DND-41 (cell line): ENCODE data around the gene GPER1.

Source experiments
- CTCF ChIP-seq: IDR thresholded peaks from 2 replicates; pipeline ENCODE4 v1.5.1; 2012; ENCODE audit warnings: borderline replicate concordance, low read length, moderate library complexity, mild to moderate bottlenecking; ENCODE audit not compliant: poor library complexity, severe bottlenecking; ENCODE audit errors: extremely low read depth
- EZH2 ChIP-seq: IDR thresholded peaks from 3 replicates; pipeline ENCODE4 v1.6.1; 2012; ENCODE audit warnings: borderline replicate concordance, low read depth, mild to moderate bottlenecking, moderate library complexity, low read length, inconsistent platforms; ENCODE audit not compliant: severe bottlenecking

GRCh38 chr7:1094870-1095269 lies 7.0 kb downstream of the GPER1 start:
- TF ChIP-seq CTCF (no peak), EZH2 (no peak)
